HG02623 (cell line): Measurements from ENCODE around the gene COG8.
"Not testable (repeated sequence)": the region's sequence is repeated elsewhere in the genome, so short reads cannot be mapped to it uniquely, and the experiment has no call there.

Experiments
- ATAC-seq: cut with Tn5 transposase; IDR thresholded peaks from one replicate; pipeline ENCODE4 v1.9.1; 2021; ENCODE audit warnings: moderate library complexity; ENCODE audit not compliant: unreplicated experiment

COG8 gene

GRCh38 chr16:69339289-69340094 is at the start of gene COG8, which contains the start of gene NIP7:
COG8 (minus strand) TSS chr16:69339564; CDS start chr16:69339552, 12 bp downstream.
NIP7 (plus strand) TSS chr16:69339772; CDS start chr16:69339830, 58 bp downstream.
- ATAC-seq = peak; percentile 81

- no peak for ATAC-seq
Measured at GRCh38 chr16:69386596-69386995, 47.2 kb upstream of the COG8 start.

- ATAC-seq = no peak
Measured at GRCh38 chr16:69384974-69385373, 45.6 kb upstream of the COG8 start.

GRCh38 chr16:69382421-69382820 is 43.1 kb upstream of the COG8 start:
- ATAC-seq = no peak

- ATAC-seq = no peak
Measured at GRCh38 chr16:69381231-69381630, 41.9 kb upstream of the COG8 start.

GRCh38 chr16:69378760-69379159 is 39.4 kb upstream of the COG8 start:
- no peak for ATAC-seq

GRCh38 chr16:69378036-69378435 is 38.7 kb upstream of the COG8 start:
- no peak for ATAC-seq

- ATAC-seq = no peak
Measured at GRCh38 chr16:69376393-69377059, 37.2 kb upstream of the COG8 start.

- no peak for ATAC-seq
Measured at GRCh38 chr16:69373019-69373418, 33.7 kb upstream of the COG8 start.

- no peak for ATAC-seq
Measured at GRCh38 chr16:69371564-69371963, 32.2 kb upstream of the COG8 start.

- ATAC-seq = no peak
Measured at GRCh38 chr16:69368866-69369265, 29.5 kb upstream of the COG8 start.

GRCh38 chr16:69367980-69368379 is 28.6 kb upstream of the COG8 start:
- ATAC-seq = no peak

- ATAC-seq = no peak
Measured at GRCh38 chr16:69366431-69366830, 27.1 kb upstream of the COG8 start.

GRCh38 chr16:69365901-69366300 is 26.5 kb upstream of the COG8 start:
- ATAC-seq = no peak

- ATAC-seq = no peak
Measured at GRCh38 chr16:69364088-69364487, 24.7 kb upstream of the COG8 start.

GRCh38 chr16:69363281-69363717 is 23.9 kb upstream of the COG8 start:
- no peak for ATAC-seq

- not testable (repeated sequence) for ATAC-seq
Measured at GRCh38 chr16:69360070-69360469, 20.7 kb upstream of the COG8 start.

GRCh38 chr16:69351309-69352027 is 12.1 kb upstream of the COG8 start, which contains the start of gene TMED6:
TMED6 (minus strand) TSS chr16:69351786; CDS start chr16:69351753, 33 bp downstream.
- no peak for ATAC-seq

- no peak for ATAC-seq
Measured at GRCh38 chr16:69350536-69351133, 11.3 kb upstream of the COG8 start.

- ATAC-seq = no peak
Measured at GRCh38 chr16:69349536-69349935, 10.2 kb upstream of the COG8 start.

- no peak for ATAC-seq
Measured at GRCh38 chr16:69348222-69348621, 8.9 kb upstream of the COG8 start.
